22Rv1 (cell line): Measurements from ENCODE around the gene STX12.
"Not testable (repeated sequence)": the region's sequence is repeated elsewhere in the genome, so short reads cannot be mapped to it uniquely, and the experiment has no call there.

Source experiments
- H3K27ac ChIP-seq: fragments of 450-650 bp; 2 replicates; pipeline ENCODE4 v1.5.1; 2017
- ZFX ChIP-seq: fragments of 450-650 bp; IDR thresholded peaks from 2 replicates; pipeline ENCODE4 v1.6.1; 2017; ENCODE audit warnings: antibody characterized with exemption, borderline replicate concordance
- TF ChIP-seq, protein P1 (sequence below): fragments of 450-650 bp; IDR thresholded peaks from 2 replicates; pipeline ENCODE4 v1.5.1; 2017; ENCODE audit warnings: mild to moderate bottlenecking

Gene STX12

DNA sequence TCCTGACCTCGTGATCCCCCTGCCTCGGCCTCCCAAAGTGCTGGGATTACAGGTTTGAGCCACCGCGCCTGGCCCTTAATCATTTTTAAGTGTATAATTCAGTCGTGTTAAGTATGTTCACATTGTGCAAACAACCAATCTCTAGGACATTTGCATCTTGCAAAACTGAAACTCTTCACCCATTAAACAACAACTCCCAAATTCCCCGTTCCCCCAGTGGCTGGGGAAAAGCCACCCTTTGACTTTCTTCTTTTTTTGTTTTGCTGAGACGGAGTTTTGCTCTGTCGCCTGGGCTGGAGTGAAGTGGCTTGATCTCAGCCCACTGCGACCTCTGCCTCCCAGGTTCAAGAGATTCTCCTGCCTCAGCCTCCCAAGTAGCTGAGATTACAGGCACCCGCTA, 92.8 kb downstream of the STX12 start:
- TF ChIP-seq, protein P1, sequence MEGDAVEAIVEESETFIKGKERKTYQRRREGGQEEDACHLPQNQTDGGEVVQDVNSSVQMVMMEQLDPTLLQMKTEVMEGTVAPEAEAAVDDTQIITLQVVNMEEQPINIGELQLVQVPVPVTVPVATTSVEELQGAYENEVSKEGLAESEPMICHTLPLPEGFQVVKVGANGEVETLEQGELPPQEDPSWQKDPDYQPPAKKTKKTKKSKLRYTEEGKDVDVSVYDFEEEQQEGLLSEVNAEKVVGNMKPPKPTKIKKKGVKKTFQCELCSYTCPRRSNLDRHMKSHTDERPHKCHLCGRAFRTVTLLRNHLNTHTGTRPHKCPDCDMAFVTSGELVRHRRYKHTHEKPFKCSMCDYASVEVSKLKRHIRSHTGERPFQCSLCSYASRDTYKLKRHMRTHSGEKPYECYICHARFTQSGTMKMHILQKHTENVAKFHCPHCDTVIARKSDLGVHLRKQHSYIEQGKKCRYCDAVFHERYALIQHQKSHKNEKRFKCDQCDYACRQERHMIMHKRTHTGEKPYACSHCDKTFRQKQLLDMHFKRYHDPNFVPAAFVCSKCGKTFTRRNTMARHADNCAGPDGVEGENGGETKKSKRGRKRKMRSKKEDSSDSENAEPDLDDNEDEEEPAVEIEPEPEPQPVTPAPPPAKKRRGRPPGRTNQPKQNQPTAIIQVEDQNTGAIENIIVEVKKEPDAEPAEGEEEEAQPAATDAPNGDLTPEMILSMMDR = no peak
- no peak for TF ChIP-seq ZFX
- no peak overlapping the region for H3K27ac ChIP-seq

DNA sequence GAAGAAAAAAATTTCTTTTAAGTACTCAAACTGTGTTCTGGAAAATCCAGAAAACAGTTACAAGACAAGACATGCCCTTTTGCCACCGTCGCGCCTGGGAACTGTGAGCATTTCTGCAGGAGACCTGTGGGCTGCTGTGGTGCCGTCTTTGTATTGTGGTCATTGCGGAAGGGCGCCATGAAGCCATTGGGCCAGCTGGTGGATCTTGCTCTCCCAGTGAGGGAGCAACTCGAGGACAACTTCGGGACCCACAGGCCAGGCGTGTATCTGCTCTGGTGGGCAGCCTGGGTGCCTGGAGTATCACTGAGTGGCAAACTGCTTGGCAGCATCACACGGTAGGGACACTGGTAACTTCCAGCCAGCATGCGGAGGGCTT, 95.5 kb downstream of the STX12 start:
- TF ChIP-seq ZFX = no peak
- no peak overlapping the region for H3K27ac ChIP-seq

DNA sequence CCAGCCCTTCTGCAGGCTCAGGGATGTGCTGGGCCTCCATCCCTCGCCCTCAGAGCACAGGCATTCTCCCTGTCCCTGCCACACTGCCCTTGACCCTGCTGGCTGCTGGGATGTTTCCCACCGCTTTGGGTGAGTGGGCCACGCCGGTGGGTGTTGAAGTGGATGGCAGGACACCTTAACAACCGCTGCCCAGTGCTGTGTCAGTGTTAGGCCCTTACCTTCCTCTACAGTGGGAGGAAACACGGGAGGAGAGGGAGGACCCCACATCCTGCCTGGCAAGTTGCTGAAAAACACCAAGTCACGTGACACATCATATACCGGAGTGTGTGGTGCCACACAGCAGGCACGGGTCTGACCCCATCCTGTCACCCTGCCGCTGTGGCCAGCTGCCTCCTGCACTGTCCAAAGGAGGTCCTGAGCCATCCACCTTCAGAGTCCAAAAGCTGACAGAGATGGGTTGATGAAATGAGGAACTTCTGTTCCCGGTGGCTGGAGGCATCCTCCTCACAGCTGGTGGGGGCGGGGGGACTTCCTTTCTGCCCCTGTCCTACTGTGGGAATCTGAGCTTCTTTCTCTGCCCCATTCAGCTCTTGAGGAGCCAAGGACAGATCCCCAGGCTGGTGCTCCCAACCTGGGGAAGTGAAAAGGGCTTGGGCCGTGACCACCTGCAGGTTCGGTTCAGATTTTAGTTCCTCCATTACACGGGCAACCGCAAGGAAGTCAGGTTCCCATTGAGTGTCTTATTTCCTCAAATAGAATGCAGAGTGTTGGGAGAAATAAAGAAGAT, 96.1 kb downstream of the STX12 start:
- H3K27ac ChIP-seq = no peak overlapping the region

DNA sequence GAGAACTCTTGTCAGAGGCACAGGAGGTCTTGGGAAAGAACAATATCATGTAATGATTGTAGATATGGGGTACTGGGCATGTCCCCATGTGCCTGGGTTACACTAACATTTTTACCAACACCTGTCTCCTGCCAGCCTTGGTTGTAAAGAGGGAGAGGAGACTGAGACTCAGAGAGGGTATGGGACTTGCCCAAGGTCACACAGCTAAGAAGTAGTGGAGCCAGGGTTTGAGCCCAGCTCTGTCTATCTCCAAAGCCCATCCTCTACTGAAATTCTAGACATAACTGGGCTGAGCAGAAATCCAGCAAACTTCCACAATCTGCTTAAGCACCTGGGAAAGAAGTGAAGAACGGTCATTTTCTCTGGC, 96.7 kb downstream of the STX12 start:
- TF ChIP-seq ZFX = no peak
- TF ChIP-seq, protein P1 = no peak
- H3K27ac ChIP-seq = no peak overlapping the region

More for the DNA sequence above, 96.1 kb downstream of the STX12 start:
- no peak for TF ChIP-seq ZFX
- TF ChIP-seq, protein P1 = no peak

GRCh38 chr1:27871076-27871475, 98.1 kb downstream of the STX12 start:
- not testable (repeated sequence) for H3K27ac ChIP-seq

GRCh38 chr1:27872059-27872801, 99.2 kb downstream of the STX12 start, which contains the start of gene THEMIS2:
THEMIS2 (plus strand) TSS chr1:27872544; CDS start chr1:27872572, 28 bp downstream.
- no peak within 1 kb of the TSS for H3K27ac ChIP-seq
- no peak for TF ChIP-seq ZFX
- TF ChIP-seq, protein P1 = no peak

- TF ChIP-seq, protein P1 = no peak
- no peak for TF ChIP-seq ZFX
- H3K27ac ChIP-seq = no peak overlapping the region
Measured at GRCh38 chr1:27872802-27873551, 100.0 kb downstream of the STX12 start.
